Spinal cord (tissue), 10 donors: ENCODE measurements around the gene PHACTR3. TPM values are rescaled to one million over a fixed set of nuclear protein-coding genes. Genes with fewer than 3 reads are reported as not detected.
A peak's percentile ranks its signal among the peaks of the same experiment; 100 is the strongest.

Experiments used
- DNase-seq, 6 donors: peaks; one replicate each; pipeline versions ENCODE4 v3.0.0 to v3.0.0-alpha.2; 2013 to 2015; ENCODE audit warnings: low spot score in 6 of 6, low read depth in 4 of 6
- H3K27ac ChIP-seq: one replicate; pipeline ENCODE4 v1.5.1; 2013; ENCODE audit warnings: low read depth, low read length, control low read depth
- H3K27me3 ChIP-seq: one replicate; pipeline ENCODE4 v1.6.1; 2013; ENCODE audit warnings: low read length; ENCODE audit not compliant: control insufficient read depth, insufficient read depth
- H3K36me3 ChIP-seq: one replicate; pipeline ENCODE4 v1.6.1; 2013; ENCODE audit warnings: low read length; ENCODE audit not compliant: control insufficient read depth, insufficient read depth
- H3K4me1 ChIP-seq: one replicate; pipeline ENCODE4 v1.6.1; 2013; ENCODE audit warnings: low read length; ENCODE audit not compliant: control insufficient read depth, insufficient read depth
- H3K4me3 ChIP-seq: one replicate; pipeline ENCODE4 v1.5.1; 2013; ENCODE audit warnings: low read depth, low read length, control low read depth
- H3K9me3 ChIP-seq: one replicate; pipeline ENCODE4 v1.6.1; 2013; ENCODE audit warnings: low read length; ENCODE audit not compliant: control insufficient read depth, insufficient read depth
- WGBS: methylation state at CpG from one replicate; pipeline ENCODE4 v1.1.5; 2013; ENCODE audit warnings: missing lambda C conversion rate; ENCODE audit not compliant: insufficient coverage; 5-methylcytosine and 5-hydroxymethylcytosine counted together
- polyA plus RNA-seq, 2 donors: library from polyadenylated mRNA; unstranded; fragments of 120-200 nt; gene quantifications; one replicate each; pipeline ENCODE4 v1.2.1, GENCODE V29; 2013; ENCODE audit not compliant: insufficient read length in 2 of 2
- total RNA-seq, 2 donors: library from RNA; depleted of rRNA in 1 of 2; stranded (reverse); fragments of 120-200 nt in 1 of 2; fragments of >200 nt in 1 of 2; gene quantifications; one replicate each; pipeline versions ENCODE4 v1.2.3 to v1.2.4, GENCODE V29; 2013 to 2014
- donor health status: healthy.

The PHACTR3 gene
- total and polyA plus RNA-seq, 4 donors: 23.5 to 97.8 (median 52.6) TPM

DNA sequence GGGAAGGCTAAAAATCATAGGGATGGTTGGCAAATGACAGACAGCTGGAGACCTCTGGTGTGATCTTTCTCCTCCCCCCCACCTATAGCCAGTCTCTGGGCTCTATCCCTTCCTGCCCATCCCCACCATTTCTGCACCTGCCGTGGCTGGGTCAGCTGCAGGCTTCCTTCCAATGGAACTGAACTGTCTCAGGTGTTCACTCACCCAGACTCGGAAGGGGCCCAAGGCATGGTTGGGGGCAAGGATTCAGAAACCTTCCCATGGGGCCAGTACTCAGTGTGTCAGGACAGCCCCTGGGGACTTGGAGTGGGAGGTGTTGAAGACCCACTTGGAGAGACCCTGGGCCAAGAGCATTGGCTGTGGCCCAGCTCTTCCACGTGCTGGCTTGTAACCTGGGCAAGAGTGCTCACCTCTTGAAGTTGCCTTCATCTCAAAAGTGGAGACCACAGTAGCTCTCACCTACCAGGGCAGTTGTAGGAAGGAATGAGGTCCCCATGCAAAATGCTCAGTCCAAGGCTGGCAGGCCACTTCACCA is 1.7 kb upstream of the PHACTR3 start:
- peaks cover 31% of the 10 kb centered on the region for H3K4me1 ChIP-seq
- H3K27me3 ChIP-seq: peaks cover 14% of the 10 kb centered on the region
- 92% methylated on average over 2 of the region's 3 CpGs for WGBS
- no peaks in the 10 kb centered on the region for H3K9me3 ChIP-seq
- H3K27ac ChIP-seq: no peak overlapping the region
- no peaks in the 10 kb centered on the region for H3K36me3 ChIP-seq
- no peak for DNase-seq
- H3K4me3 ChIP-seq: no peak overlapping the region

DNA sequence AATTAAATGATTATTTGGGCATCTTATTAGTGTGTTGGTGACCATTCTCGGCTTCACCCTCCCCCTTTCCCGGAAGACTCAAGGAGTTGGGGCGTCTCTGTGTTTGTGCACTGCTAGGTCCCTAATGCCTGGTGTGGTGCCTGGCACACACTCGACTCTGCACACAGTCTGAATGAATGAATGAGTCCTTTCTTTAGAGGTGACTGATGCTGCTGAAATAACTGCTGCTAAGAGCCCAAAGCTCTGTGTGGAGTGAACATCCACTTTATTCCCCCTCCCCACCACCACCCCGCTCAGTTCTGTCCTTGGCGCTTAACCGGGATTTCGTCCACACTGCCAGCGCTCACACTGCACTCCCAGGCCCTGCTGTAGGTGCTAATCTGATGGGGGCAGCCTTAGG is 1.2 kb upstream of the PHACTR3 start:
- no peaks in the 10 kb centered on the region for H3K9me3 ChIP-seq
- H3K4me1 ChIP-seq: peaks cover 32% of the 10 kb centered on the region
- H3K36me3 ChIP-seq: no peaks in the 10 kb centered on the region
- peaks cover 14% of the 10 kb centered on the region for H3K27me3 ChIP-seq
- WGBS: 24% methylated on average over 3 of the region's 9 CpGs
- H3K27ac ChIP-seq: peak overlapping the region; percentile 52
- no peak overlapping the region for H3K4me3 ChIP-seq
- peak in 2 of 6 donors; percentile 33 to 72 for DNase-seq

DNA sequence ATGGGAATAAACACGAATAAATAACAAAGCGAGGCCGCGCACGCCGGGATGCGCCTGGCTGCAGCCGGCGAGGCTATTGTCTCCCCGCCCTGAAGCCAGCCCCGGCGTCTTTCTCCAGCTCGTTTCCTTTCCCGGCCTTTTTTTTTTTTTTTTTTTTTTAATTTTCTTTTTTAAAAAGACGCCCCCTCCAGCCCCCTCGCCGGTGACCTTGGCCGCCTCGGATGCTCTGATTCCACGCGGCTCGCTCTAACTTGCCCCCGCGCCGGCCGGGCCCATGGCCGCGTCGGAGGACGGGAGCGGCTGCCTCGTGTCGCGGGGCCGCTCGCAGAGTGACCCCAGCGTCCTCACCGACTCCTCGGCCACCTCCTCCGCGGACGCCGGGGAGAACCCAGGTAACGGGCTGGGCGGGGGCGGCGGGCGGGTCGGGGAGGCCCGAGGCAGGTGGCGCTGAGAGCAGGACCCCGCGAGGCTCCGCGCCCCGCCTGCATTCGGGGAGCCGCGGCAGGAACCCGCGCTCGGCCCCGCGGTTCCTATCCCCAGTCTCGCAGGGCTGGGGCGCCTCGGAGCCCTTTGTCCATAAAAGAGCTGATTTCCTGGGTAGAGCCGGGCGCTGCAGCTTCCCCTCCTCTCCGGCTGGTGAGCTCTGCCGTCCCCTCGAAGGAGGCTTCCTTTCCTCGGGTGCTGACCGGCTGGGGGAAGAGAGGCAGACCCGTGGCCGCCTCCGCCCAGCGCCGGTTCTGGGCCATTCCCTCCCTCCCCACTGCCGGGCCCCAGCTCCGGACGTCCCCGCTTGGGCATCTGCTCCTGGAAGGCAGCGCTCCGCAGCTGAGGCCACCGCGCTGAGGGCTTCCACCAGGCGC is 631 bp downstream of the PHACTR3 start:
- H3K9me3 ChIP-seq: no peaks in the 10 kb centered on the region
- H3K27ac ChIP-seq: peak overlapping the region; percentile 62
- peak in 1 of 6 donors; percentile 63 for DNase-seq
- peaks cover 36% of the 10 kb centered on the region for H3K4me1 ChIP-seq
- peak overlapping the region; percentile 51 for H3K4me3 ChIP-seq
- under 1% methylated on average over 85 of the region's 88 CpGs for WGBS
- peaks cover 14% of the 10 kb centered on the region for H3K27me3 ChIP-seq
- H3K36me3 ChIP-seq: peaks cover 6% of the 10 kb centered on the region

DNA sequence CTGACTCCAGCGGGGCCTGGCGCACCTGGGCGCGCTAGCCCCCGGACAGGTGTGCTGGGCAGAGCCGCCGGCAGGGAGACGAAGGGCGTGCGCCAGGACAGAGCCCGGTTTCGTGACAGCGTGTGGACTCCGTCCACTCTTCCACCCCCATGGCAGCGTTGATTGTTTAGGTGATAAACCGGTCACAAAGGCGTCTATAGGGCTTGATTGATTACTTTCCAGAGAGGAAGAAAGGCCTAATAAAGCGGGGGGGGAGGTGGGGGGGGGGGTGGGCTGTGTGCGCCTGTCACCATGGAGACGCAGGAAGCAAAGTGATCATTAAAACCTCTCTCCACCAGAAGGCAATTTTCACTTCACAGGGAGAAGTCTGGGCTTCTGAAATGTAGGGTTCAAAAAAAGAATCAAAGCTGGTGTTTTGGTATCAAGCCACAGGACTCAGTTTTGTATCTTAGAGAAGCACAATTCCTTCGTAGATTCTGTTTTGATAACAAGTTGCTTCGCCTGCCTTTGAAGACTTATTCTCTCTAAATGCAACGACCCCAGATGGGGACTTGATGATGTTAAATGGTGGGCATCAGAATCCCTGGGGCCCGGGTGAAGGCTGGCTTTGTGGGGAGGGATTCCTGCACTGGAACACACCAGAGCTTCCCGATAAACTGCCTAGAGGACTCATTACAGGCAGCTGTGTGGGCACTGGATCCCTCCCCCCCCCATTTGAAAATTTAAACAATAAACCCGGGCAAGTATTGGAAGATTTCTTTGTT is 1.4 kb downstream of the PHACTR3 start:
- H3K27me3 ChIP-seq: peaks cover 12% of the 10 kb centered on the region
- peak in 2 of 6 donors; percentile 85 to 91 for DNase-seq
- H3K9me3 ChIP-seq: no peaks in the 10 kb centered on the region
- peak overlapping the region; percentile 62 for H3K27ac ChIP-seq
- peaks cover 6% of the 10 kb centered on the region for H3K36me3 ChIP-seq
- H3K4me1 ChIP-seq: peaks cover 36% of the 10 kb centered on the region
- WGBS: 6% methylated on average over 12 of the region's 26 CpGs
- H3K4me3 ChIP-seq: peak overlapping the region; percentile 51

DNA sequence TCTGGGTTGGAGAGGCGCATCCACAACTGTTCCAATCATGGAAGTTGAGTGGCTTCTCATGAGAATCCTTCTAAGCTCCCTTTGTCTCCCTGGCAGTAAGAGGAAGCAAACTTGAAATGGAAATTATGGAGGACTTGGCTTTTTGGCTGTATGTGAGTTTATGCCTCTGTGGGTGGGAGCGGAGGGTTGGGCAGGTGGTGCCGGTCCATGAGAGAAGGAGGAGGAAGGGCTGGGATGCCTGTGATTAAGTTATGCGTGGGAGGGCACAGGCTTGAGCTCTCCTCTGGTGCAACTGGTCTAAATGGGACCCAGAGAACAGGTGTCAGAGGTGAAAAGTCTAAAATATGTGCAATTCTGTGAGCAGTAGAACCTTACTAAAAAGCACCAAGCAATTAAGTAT is 2.2 kb downstream of the PHACTR3 start:
- Histone ChIP-seq H3K27ac (no peak overlapping the region), H3K27me3 (peaks cover 12% of the 10 kb centered on the region), H3K9me3 (no peaks in the 10 kb centered on the region), H3K4me3 (peak overlapping the region; percentile 7), H3K4me1 (peaks cover 41% of the 10 kb centered on the region), H3K36me3 (peaks cover 6% of the 10 kb centered on the region)
- WGBS: 47% methylated on average over 3 of the region's 4 CpGs
- DNase-seq: peak in 2 of 6 donors; percentile 49 to 53

DNA sequence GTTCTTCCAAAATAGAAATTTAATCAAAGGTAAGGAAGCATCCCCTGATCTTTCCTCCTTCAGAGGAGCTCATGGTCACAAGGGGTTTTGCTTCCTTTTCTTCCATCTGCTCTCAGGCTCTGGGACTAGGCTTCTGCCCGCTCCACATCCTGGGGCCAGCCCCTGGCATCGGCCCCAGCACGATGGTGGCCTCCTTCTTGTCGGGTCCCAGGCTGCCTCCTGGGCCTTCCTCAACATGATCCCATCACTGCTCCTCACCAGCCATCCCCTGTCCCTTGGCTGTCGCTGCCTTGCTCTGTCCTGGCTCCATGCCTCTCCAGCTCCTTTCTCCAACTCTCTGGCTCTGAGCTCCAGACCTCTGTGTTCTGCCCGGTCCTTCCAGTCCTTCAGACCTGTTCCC is 4.1 kb downstream of the PHACTR3 start:
- H3K4me3 ChIP-seq: no peak overlapping the region
- no peaks in the 10 kb centered on the region for H3K9me3 ChIP-seq
- WGBS: 89% methylated on average over 6 of the region's 6 CpGs
- no peak for DNase-seq
- no peak overlapping the region for H3K27ac ChIP-seq
- peaks cover 9% of the 10 kb centered on the region for H3K36me3 ChIP-seq
- peaks cover 12% of the 10 kb centered on the region for H3K27me3 ChIP-seq
- H3K4me1 ChIP-seq: peaks cover 32% of the 10 kb centered on the region

DNA sequence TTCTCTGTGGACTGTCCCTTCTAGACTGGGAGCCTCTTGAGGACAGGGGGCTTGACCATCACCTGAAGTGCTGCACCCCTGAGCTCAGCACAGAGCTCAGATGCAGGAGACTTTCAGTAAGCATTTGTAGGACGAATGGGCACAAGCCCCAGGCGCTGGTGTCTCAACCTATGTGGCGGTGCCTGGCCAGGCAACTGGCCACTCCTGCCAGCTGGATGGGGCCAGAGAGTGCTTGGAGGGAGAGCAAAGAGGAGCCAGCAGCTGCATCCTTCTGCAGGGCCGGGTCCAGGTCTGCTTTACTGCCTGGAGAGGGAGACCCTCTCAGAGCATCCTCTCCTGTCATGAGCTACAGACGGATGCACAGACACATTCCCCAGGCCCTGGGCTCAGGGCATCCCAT is 4.5 kb downstream of the PHACTR3 start:
- H3K27ac ChIP-seq: no peak overlapping the region
- no peaks in the 10 kb centered on the region for H3K9me3 ChIP-seq
- peaks cover 9% of the 10 kb centered on the region for H3K36me3 ChIP-seq
- no peak overlapping the region for H3K4me3 ChIP-seq
- DNase-seq: no peak
- peaks cover 27% of the 10 kb centered on the region for H3K4me1 ChIP-seq
- H3K27me3 ChIP-seq: peaks cover 12% of the 10 kb centered on the region
- WGBS: 76% methylated on average over 5 of the region's 5 CpGs

DNA sequence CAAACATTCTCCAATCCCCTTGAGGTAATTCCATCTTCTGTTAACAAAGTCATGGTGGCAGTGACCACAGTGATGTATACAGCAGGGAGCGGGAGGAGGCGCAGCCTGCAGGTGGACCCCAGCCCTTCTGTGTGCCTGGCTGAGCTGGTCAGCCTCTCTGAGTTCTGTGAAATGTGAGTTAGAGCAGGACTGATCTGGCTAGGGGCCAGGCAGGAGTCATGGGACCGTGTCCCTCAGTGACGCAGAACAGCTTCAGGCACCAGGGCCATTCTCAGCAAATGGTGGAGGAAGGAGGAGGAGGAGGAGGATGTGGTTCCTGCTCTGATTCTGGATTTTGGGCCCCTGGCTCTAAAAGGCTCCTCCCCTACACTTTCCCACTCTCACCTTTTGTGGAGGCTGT is 6.9 kb downstream of the PHACTR3 start:
- Histone ChIP-seq H3K27me3 (peaks cover 4% of the 10 kb centered on the region), H3K36me3 (peaks cover 9% of the 10 kb centered on the region), H3K27ac (no peak overlapping the region), H3K4me3 (no peak overlapping the region), H3K4me1 (peaks cover 18% of the 10 kb centered on the region), H3K9me3 (no peaks in the 10 kb centered on the region)
- WGBS: 71% methylated on average over 3 of the region's 4 CpGs
- no peak for DNase-seq

DNA sequence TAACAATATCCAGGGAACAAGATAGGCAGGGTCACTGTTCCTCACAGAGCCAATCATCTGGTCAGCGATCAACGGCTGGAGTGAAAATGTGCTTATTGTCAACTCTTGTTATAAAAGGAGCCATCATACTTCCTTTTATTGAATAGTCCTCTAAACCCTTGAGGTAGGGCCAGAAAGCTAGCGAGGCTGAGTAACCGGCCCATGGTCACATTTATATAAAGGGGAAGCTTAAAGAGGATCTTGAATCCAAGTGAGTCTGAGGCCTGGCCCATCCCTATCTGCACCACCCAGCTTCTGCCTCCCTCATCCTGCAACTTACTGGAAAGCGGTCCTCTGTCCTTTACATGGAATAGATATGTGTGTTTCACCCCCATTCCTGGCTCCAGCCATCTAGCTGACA is 9.5 kb downstream of the PHACTR3 start:
- H3K36me3 ChIP-seq: peaks cover 4% of the 10 kb centered on the region
- H3K9me3 ChIP-seq: no peaks in the 10 kb centered on the region
- no peaks in the 10 kb centered on the region for H3K27me3 ChIP-seq
- H3K4me3 ChIP-seq: no peak overlapping the region
- DNase-seq: no peak
- H3K4me1 ChIP-seq: peaks cover 23% of the 10 kb centered on the region
- WGBS: no CpG with 5 or more reads among the region's 5 CpGs
- H3K27ac ChIP-seq: no peak overlapping the region
